Keratinocyte (primary cell): ENCODE data around the gene COTL1.

Experiments used
- CTCF ChIP-seq, 3 experiments: IDR thresholded peaks in 1 of 3; conservative IDR thresholded peaks in 1 of 3; optimal IDR thresholded peaks in 1 of 3; 2 replicates in 2 of 3; 3 replicates in 1 of 3; pipeline versions ENCODE3 to v1.5.1; 2011; ENCODE audit warnings: low read length in 3 of 3, mild to moderate bottlenecking in 3 of 3, moderate library complexity in 2 of 3, control low read depth in 1 of 3, inconsistent platforms in 1 of 3; ENCODE audit not compliant: insufficient read depth in 2 of 3; ENCODE audit errors: extremely low read depth in 1 of 3
- EZH2 ChIP-seq: IDR thresholded peaks from one replicate; pipeline ENCODE4 v1.6.1; 2012; ENCODE audit warnings: inconsistent platforms, mild to moderate bottlenecking, low read length, moderate library complexity

GRCh38 chr16:84596161-84596560 is 21.7 kb downstream of the COTL1 start:
- TF ChIP-seq CTCF (optimal IDR thresholded peaks at IDR 0.05 in 1 of 3, IDR thresholded peaks at IDR 0.05 in 1 of 3, conservative IDR thresholded peaks at IDR 0.05 in 1 of 3; ENCODE audit: extremely low read depth in 1 of 3, insufficient read depth in 2 of 3, low read length in 3 of 3) (no peak), EZH2 (no peak)
